Measurements from ENCODE around the gene ANKRD35.
"Not testable (repeated sequence)": the region's sequence is repeated elsewhere in the genome, so short reads cannot be mapped to it uniquely, and the experiment has no call there.

ANKRD35 gene

DNA sequence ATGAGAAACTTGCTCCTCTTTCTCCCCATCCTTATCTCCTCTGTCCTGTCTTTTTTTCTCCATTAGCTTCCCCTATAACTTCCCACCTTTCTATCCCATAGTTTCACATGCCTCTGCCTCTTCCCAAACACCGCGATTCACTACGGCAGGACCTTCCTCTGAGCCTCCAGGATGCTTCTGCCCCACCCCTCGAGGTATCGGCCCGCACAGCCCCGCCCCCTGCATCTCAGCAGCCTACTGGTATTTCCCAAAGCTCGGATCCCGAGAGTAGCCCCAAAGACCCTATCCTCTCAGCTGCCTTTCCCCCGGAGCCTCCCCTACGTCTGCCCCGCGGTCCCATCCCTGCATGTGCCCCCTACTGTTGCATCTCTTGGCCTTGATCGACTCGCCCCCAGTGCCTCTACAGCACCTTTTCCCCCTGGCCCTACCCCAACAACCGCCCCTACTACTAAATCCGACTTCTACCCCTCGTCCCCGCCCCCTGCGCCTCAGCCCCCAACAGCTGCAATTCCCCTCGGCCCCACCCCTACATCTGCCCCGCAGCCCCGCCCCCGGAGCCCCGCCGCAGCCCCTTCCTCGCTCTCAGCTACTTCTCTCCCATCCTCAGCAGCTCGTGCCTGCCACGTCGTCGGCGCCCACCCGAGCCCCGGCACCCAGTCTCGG, 27.3 kb downstream of the ANKRD35 start:
- DNase-seq (ENCODE audit: low read depth in 2 of 2): peak; percentile 36 to 41

DNA sequence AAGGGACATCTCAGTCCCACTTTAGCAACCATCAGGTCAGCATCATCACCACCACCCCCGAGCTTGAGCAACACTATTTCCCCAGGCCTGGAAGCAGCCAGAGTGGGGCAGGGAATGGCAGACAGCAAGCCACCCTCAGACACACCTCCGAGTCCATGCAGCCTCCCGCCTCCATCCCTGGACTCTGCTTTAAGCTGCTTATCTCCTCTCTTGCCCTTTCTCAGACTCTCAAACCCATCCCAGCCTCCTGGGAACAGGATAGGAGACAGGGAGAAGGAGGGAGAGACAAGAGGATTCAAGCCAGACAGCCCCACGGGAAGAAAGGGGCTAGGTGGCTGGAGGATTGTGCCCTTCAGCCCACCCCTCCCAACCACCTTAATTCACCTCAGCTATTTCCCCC, 28.5 kb downstream of the ANKRD35 start:
- DNase-seq (ENCODE audit: low read depth in 2 of 2): no peak

DNA sequence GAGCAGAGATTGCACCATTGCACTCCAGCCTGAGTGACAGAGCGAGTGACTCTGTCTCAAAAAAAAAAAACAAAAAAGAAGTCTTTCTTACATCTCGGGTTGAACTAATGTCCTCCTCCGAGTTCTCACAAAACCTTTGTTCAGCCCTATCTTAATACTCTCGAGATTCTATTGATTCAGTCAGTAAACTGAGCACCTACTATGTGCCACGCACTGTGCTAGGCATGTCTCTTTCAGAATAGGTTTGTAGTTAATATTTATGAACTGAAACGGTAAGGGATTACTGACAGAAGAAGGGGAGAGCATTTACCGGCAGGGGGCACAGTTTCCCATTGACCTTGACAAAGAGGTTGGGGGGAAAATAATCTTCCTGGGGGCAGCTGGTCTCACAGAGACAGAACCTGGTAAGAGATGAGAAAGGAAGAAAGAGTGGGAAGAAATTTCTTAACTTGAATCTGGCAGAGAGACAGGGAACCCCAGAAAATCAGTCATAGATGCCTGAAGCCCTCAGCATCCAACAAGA, 30.2 kb downstream of the ANKRD35 start:
- DNase-seq (ENCODE audit: low read depth in 2 of 2): no peak

DNA sequence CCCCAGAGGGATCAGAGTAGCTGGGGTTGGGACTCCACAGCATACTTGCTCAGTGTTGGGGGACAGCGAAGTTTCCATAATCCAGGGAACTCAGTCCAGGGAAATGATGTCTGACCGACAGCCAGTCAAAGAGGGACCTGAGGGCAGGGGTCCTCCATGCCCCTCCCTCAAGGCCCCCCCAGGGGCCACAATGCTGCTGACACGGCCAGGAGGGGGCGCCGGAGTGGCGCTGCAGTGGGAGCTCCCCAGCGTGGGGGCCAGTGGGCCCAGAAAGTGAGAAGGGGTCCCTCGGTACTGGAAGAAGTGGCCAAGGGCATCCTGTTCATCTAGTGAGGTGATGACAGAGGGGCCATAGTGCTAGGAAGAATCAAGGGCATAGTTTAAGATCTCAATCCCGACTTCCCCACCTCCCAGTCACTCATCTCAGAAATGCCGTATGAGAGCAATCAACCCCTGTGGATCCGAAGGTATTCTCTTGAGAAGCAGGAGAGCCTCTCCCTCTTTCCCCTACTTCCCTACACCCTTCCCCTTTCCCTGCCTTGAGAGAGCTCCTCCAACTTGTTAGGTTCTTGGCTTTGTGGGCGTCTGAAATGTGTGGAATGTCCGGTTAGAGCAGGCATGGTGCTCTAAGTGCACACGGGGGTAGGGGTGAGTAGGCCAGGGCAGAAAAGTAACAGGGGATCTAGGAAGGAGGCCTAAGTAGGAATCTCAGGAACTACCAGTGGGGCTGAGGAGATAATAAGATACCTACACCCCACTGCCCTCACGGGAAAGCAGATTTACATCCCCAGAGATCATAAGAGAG, 36.1 kb downstream of the ANKRD35 start:
- DNase-seq (ENCODE audit: low read depth in 2 of 2): no peak

DNA sequence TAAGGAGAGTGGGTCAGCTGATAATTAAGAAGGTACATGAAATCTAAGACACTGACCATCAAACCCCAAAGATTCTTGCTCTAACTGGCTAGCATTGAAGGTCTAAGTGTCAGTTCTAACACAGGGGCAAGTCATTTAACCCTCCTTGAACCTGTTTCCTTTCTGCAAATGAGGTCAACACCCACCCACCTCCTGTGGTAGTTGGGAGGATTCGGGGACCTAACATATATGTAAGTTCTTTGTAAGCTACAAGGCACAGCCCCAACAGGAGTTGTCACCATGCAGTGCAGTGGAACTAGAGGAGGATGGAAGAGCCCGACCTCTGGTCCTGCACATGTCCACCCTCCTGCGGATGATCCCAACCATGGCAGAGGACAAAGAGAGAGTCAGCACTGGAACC, 37.8 kb downstream of the ANKRD35 start:
- no peak for DNase-seq (ENCODE audit: low read depth in 2 of 2)

DNA sequence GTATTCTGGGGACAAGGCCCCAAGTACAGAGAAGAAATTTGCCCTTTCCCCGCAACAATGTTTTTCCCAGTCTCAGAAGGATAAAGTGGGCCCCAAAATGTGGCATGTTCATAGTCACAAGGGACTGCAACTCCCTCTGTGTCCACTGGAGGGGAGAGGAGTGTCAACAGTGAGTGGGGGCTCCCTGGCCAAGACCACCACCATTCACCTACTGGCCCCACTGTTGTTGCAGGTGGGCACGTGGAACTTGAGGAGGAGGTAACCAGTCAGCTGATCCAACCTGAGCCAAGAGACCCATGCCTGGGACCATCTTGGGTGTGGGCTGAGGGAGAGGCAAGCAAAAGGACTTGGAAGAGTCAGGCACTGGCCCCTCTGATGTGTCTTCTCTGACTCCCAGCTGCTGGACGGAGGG, 39.5 kb downstream of the ANKRD35 start:
- no peak for DNase-seq (ENCODE audit: low read depth in 2 of 2)

DNA sequence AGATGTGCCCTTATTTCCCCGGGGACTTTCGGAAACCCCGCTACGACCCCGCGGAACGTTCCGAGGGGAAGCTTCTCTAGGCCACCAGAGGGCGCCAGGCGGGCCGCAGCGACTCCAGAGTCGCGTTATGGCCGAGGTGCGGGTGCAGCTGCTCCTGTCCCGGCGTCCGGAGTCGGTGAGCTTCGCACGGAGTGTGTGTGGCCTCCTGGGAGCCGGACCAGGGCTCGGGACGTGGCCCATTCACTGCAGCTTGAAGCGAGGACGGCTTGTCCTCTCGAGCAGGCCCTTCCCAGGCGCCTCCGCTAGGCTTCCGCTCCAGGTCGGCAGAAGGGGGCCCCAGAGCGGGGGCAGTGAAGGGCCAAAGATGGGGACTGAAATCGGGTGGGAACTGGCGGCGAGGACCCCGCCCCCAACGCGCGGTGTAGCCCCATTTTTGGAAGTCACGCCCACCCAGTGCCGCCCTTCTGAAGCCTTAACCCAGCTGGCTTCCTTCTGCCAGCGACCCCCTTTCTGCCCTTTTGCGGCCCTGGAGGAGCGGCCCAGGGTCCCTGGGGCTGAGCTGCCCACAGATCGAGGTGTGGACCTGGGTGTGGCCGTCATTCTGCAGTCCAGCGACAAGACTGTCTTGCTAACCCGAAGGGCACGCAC, 40.0 kb downstream of the ANKRD35 start, which contains the start of gene NUDT17:
Gene NUDT17, plus strand, starts transcription at position 117 of the 648 bp plus-strand sequence. Its CDS starts 11 bp downstream, at position 128.
- DNase-seq (ENCODE audit: low read depth in 2 of 2): peak; percentile 60 to 65

DNA sequence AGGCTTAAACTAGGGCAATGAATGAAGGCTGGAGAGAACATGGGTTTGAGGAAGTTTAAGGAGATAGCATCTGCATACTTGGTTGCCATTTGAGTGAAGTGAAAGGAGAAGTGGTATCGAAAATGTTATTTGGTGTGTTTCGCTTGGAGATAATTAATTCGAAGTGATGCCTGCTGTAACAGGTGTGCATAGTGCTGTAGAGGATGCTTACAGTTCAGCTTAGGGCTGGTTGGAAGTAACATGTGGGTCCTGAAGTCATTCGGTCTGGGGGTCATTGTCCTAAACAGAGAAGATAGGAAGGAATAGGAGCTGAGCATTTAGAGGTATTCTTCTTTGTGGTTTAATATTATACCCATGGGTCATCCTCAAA, 40.5 kb downstream of the ANKRD35 start:
- DNase-seq (ENCODE audit: low read depth in 2 of 2): no peak

DNA sequence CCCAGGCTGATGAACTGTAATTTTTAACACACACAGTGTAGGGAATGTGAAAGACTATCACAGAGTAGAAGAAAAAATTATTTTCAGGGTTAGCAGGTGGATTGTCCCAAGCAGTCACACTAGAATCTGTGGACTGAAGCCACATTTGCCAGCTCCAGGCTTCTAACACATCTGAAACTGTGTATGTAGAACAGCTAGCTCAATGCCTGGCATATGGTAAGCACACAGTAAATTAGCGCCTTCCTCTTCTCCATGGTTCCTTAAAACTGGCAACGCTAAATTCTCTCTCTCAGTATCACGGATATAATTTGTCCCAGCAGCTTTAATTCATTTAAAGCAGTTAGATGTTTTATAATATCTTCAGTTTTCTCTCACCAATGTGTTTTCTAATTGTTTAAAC, 42.6 kb downstream of the ANKRD35 start:
- DNase-seq (ENCODE audit: low read depth in 2 of 2): no peak

DNA sequence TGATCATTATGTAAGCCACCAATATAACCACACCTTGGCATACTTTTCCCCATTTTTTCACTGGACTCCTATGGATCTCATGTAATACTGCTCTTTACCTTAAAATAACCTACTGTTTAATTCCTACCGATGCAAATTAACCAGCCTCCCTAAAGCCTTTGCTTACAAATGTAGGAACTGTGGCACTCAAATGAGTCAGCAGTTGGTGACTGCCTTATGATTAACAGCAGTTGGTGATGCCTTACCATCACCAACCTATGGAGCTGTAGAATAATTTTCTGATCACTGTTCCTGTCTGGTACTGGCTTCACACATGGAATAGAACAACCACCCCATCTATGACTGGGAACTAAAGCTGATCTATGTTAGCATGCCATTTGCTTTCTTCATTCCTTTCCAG, 48.0 kb downstream of the ANKRD35 start:
- no peak for DNase-seq (ENCODE audit: low read depth in 2 of 2)

DNA sequence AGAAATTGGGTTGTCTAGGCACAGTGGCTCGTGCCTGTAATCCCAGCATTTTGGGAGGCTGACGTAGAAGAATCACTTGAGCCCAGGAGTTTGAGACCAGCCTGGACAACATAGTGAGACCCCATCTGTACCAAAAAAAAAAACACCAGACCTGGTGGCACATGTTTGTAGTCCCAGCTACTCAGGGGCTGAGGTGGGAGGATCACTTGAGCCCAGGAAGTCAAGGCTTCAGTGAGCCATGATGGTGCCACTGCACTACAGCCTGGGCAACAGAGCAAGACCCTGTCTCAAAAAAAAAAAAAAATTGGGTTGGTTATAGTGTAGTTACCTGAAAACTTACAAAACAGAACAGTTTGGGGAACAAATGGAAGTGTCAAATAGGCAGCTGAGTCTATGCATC, 54.9 kb downstream of the ANKRD35 start:
- not testable (repeated sequence) for DNase-seq (ENCODE audit: low read depth in 2 of 2)

DNA sequence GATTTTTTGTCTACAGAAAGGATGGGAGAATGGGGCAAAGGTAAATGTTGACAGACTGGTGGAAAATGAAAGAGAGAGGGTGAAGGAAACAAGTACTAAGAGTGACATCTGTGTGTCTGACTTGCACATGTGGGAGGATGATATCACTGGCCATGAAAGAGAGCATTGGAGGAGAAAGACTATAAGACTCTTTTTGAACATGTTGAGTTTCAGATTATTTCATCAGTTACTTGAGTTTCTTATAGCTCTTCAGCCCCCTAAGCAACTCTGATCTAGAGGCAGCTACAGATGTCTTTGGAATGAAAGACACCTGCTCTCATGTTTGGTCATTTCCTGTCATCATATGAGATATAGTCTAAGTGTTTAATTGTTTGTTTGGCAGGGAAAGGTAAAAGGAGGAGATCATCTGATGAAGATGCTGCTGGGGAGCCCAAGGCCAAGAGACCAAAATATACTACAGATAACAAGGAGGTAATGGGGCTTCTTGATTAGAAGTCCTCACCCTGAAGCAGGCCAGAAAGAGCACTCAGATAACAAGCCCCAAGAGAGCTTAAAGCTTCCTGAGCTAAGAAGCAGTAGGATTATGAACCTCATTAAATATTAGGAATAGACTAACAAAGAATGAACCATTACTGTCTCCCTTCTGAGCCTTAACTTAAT, 57.2 kb downstream of the ANKRD35 start:
- no peak for DNase-seq (ENCODE audit: low read depth in 2 of 2)

DNA sequence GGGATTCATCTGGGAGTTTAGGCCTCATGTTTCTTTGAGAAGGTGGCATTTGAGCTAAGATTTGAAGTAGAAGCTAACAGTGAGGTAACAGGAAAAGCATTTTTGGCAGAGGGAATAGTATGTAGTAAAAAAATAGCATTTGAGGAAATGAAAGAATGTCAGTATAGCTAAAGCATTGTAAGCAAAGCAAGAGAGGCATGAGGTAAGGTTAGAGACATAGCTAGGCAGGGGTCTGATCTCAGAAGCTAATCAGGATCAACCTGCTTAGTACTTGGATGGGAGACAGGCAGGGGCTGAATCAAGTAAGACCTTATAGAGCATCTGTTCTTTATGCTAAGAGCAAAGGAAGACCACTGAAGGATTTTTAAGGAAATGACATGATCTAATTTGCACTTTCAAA, 57.7 kb downstream of the ANKRD35 start:
- DNase-seq (ENCODE audit: low read depth in 2 of 2): no peak

DNA sequence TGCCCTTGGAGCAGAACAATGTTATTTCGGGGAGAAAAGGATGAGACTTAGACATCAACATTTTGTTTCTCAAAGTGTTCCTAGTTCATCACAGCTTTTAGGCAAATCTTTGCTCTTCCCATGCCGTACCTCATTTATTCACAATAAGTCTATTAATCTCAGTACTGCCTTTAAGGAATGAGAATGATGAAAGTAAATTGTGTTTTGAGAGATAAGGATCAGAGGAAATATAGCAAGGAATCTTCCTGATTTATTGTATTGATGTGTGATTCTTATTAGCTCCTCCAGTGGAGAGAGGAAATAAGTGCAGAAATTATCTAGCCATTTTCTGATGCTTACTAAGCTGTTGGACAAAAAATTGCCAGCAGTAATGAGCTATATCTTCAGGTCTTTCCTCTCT, 59.6 kb downstream of the ANKRD35 start:
- DNase-seq (ENCODE audit: low read depth in 2 of 2): no peak

DNA sequence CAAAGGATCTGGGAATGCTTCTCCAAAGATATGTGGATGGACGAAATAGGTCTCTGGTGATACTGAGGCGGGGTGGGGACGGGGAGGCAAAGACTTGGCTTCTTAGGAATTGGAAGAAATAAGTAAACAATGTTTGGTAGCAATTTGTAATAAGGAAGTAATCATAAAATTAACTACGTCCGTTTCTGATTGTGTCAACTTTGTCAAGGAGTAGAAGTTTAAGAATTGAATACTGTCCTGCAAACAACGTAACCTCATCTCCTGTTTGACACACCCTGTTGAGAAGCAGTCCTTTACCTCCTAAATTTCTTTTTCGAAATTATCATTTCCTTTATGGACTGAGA, 61.2 kb downstream of the ANKRD35 start:
- DNase-seq (ENCODE audit: low read depth in 2 of 2): no peak

DNA sequence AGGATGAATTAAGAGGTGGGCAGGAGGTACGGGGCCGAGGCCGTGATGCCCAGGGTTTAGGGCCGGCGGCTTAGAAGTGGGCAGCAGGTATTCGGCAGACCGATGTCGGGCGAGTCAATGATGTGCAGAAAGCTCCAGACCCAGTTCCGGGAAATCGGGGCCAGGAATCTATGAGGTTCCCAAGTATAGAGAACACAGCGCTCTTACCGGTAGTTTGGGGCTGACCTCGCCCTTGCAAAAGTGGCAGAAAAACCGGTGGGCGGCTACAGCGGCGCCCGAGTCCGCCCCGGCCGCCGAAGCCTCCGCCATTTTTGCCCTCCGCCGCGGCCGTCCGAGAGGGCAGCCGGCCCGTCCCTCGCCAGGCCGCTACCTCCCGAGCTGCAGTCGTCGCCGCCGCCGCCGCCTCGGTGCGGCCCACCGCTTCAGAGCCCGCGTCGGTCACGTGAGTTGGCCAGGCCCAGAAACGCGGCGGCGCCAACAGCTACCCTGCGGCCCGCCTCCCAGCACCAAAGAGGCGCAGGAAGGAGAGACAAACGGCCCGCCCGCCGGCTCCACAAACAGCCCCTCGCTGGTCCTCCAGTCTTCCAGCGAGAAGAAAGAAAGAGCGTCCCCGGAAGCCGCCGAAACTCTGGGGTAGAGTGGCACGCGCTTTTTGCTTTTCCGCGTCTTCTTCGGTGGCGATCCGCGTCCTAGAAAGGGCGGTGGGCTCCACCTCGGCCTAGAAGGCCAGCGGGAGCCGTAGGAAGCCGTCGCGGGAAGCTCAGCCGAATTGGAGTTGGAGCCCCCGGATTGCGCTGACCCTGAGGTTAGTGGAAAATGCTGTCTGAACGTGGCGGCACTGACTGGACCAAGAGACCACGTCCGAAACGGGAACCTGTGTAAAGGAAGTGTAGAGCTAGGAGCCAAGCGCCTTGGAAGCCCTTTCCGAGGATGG, 61.8 kb downstream of the ANKRD35 start, which contains the start of the genes POLR3C and RNF115:
Gene POLR3C, plus strand, starts transcription at position 636 of the 934 bp plus-strand sequence. CDS start 1,577 bp downstream, outside the sequence.
Gene RNF115, minus strand, starts transcription at position 531 of the 934 bp plus-strand sequence. Its CDS starts 222 bp downstream, at position 309.
- DNase-seq (ENCODE audit: low read depth in 2 of 2): peak; percentile 81 to 84

DNA sequence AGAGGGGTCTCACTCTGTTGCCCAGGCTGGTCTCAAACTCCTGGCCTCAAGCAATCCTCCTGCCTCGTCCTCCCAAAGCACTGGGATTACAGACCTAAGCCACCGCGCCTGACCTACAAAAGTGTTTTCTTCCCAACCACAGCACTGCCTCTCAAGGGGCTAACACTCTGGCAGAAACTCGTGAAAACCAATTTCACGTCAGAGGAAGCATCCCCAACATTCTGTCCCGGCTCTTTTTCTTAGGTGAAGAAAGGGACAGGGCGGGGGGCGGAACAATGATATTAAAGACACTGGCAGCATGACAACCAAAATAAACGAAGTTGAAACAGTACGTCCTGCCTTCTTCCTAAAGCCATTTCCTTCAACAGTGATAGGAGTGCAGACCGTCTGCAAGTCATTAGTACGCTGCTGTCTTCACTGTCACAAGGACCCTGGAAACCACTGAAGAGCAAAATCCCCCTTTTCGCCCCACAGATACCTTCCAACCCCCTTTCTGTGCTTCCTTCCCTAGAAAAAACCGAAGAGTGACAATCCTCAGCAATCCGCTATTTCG, 62.8 kb downstream of the ANKRD35 start:
- not testable (repeated sequence) for DNase-seq (ENCODE audit: low read depth in 2 of 2)

DNA sequence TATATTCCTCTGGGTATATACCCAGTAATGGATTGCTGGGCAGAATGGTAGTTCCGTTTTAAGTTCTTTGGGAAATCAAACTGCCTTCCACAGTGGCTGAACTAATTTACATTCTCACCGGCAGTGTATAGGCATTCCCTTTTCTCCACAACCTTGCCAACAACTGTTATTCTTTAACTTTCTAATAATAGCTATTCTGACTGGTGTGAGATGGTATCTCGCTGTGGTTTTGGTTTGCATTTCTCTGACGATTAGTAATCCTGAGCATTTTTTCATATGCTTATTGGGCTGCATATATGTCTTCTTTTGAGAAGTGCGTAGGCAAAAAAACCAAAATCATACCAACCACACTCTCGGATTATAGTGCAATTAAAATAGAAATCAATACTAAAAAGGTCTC, 67.6 kb downstream of the ANKRD35 start:
- DNase-seq (ENCODE audit: low read depth in 2 of 2): not testable (repeated sequence)
